ENCODE results near the gene PHYHD1. TPM values are rescaled to one million over a fixed set of nuclear protein-coding genes. Genes with fewer than 3 reads are reported as not detected.
A peak's percentile ranks its signal among the peaks of the same experiment; 100 is the strongest.

Gene PHYHD1
- total and polyA plus RNA-seq, 7 donors, result 1.6 to 30.5 (median 15.5) TPM

- no peak for DNase-seq
- 24 to 38% methylated on average over 10 of the region's 10 CpGs for WGBS, 2 donors
- no peak overlapping the region for H3K4me3 ChIP-seq
- no peaks in the 10 kb centered on the region for H3K27me3 ChIP-seq
- intact Hi-C loops (cut with DNase I), result loop anchor here (1.0 kb wide), 1 partner anchor 65 kb away; no protein-coding TSS in a partner anchor
- TF ChIP-seq CTCF (IDR thresholded peaks at IDR 0.05) (peak; percentile 83 to 88 (median 86)), POLR2AphosphoS5 (IDR thresholded peaks at IDR 0.05) (peak in 1 of 4 donors; percentile 24), EP300 (IDR thresholded peaks at IDR 0.05) (no peak)
- peaks cover 0 to 12% (median 5%) of the 10 kb centered on the region in 4 donors for H3K4me1 ChIP-seq
- no peaks in the 10 kb centered on the region for H3K36me3 ChIP-seq
- H3K9me3 ChIP-seq, result no peaks in the 10 kb centered on the region
- H3K27ac ChIP-seq, result no peak overlapping the region
Observed at GRCh38 chr9:128927731-128928411, 7.1 kb downstream of the PHYHD1 start.

DNA sequence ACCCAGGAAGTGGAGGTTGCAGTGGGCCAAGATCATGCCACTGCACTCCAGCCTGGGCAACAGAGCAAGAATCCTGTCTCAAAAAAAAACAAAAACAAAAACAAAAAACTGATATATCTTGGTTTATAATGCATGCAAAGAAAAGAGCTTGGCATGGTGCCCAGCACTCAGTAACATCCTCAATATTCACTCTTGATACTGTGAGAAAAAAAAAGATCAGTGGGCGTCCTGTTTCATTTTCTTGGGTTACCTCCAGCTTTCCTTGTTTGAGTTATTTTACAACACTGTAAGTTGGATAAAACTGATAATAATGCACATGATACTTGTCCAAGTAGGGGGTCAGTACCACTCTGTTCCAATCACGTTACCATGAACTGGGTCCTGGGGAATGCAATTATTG lies 7.8 kb downstream of the PHYHD1 start:
- Histone ChIP-seq H3K4me3 (no peak overlapping the region), H3K4me1 (peaks cover 0 to 5% (median 2%) of the 10 kb centered on the region in 4 donors), H3K36me3 (peaks cover 0 to 3% (median 0%) of the 10 kb centered on the region in 4 donors), H3K27ac (no peak overlapping the region), H3K9me3 (no peaks in the 10 kb centered on the region), H3K27me3 (no peaks in the 10 kb centered on the region)
- intact Hi-C loops (cut with DNase I), result loop anchor here (1.0 kb wide), 1 partner anchor 65 kb away; no protein-coding TSS in a partner anchor
- DNase-seq, result no peak
- WGBS, 2 donors, result 72 to 74% methylated on average over 2 of the region's 2 CpGs
- no peak for TF ChIP-seq POLR2AphosphoS5 (IDR thresholded peaks at IDR 0.05)
- TF ChIP-seq EP300 (IDR thresholded peaks at IDR 0.05), result no peak
- TF ChIP-seq POLR2A (IDR thresholded peaks at IDR 0.05), result no peak
- no peak for TF ChIP-seq CTCF (IDR thresholded peaks at IDR 0.05)

DNA sequence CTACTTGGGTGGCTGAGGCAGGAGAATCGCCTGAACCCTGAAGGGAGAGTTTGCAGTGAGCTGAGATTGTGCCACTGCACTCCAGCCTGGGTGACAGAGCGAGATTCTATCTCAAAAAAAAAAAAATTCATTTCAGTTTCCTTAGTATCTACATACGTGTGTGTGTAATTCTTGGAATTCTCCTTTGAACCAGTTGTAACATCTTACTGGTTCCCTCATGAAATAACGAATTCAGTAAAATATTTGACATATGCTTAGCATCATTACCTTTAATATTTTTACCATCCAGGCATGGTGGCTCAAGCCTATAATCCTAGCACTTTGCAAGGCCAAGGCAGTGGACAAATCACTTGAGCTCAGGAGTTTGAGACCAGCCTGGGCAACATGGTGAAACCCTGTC lies 8.8 kb downstream of the PHYHD1 start:
- intact Hi-C loops (cut with DNase I), result no loop called here
- H3K27me3 ChIP-seq, result no peaks in the 10 kb centered on the region
- no peaks in the 10 kb centered on the region for H3K9me3 ChIP-seq
- DNase-seq, result no peak
- peaks cover 0 to 8% (median 0%) of the 10 kb centered on the region in 4 donors for H3K36me3 ChIP-seq
- H3K4me3 ChIP-seq, result no peak overlapping the region
- no peak for TF ChIP-seq POLR2AphosphoS5 (IDR thresholded peaks at IDR 0.05)
- no peak for TF ChIP-seq POLR2A (IDR thresholded peaks at IDR 0.05)
- TF ChIP-seq EP300 (IDR thresholded peaks at IDR 0.05), result no peak
- TF ChIP-seq CTCF (IDR thresholded peaks at IDR 0.05), result no peak
- 82 to 90% methylated on average over 4 of the region's 4 CpGs for WGBS, 2 donors
- no peak overlapping the region for H3K27ac ChIP-seq
- peaks cover 0 to 5% (median 2%) of the 10 kb centered on the region in 4 donors for H3K4me1 ChIP-seq

DNA sequence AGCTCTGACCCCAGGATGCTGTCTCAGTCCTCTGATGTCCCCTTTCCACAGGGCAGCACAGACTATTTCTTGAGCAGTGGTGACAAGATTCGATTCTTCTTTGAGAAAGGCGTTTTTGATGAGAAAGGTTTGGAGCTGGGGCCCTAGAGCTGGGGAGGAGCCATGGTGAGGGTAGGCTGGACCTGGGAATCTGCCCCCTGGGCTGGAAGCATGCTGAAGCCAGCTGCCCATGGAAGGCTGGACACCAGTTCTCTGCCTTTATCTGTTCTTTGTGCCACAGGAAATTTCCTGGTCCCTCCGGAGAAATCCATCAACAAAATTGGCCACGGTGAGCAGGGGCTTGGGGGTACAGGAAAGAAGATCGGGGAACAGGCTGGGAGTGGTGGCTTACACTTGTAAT lies 12.9 kb downstream of the PHYHD1 start:
- no peak overlapping the region for H3K4me3 ChIP-seq
- no peaks in the 10 kb centered on the region for H3K9me3 ChIP-seq
- intact Hi-C loops (cut with DNase I), result no loop called here
- TF ChIP-seq CTCF (IDR thresholded peaks at IDR 0.05) (no peak), POLR2AphosphoS5 (IDR thresholded peaks at IDR 0.05) (no peak), POLR2A (IDR thresholded peaks at IDR 0.05) (no peak), EP300 (IDR thresholded peaks at IDR 0.05) (no peak)
- H3K36me3 ChIP-seq, result peaks cover 0 to 16% (median 0%) of the 10 kb centered on the region in 4 donors
- H3K4me1 ChIP-seq, result no peaks in the 10 kb centered on the region
- no peak overlapping the region for H3K27ac ChIP-seq
- DNase-seq, result peak; percentile 26
- 89 to 93% methylated on average over 5 of the region's 5 CpGs for WGBS, 2 donors
- H3K27me3 ChIP-seq, result no peaks in the 10 kb centered on the region
